GM23338 (cell line): ENCODE data around the gene INPP5A. TPM values are rescaled to one million over a fixed set of nuclear protein-coding genes. Genes with fewer than 3 reads are reported as not detected.

Source experiments
- ATAC-seq: fragments of 200-7000 bp; cut with Tn5 transposase; 3 replicates; pipeline ENCODE4 v1.9.1; 2020
- DNase-seq: peaks from one replicate; pipeline ENCODE4 v3.0.0-alpha.2; 2015; ENCODE audit warnings: low spot score
- H2AFZ ChIP-seq: fragments of 200-600 bp; sonication (generic); 2 replicates; pipeline ENCODE4 v1.8.0; 2016; ENCODE audit warnings: antibody characterized with exemption, mild to moderate bottlenecking, moderate library complexity
- H3F3A ChIP-seq: fragments of 200-600 bp; sonication (generic); replicated peaks from 2 replicates; pipeline ENCODE4 v1.8.0; 2017; ENCODE audit warnings: antibody characterized with exemption, mixed run types, low read depth
- H3K27ac ChIP-seq: fragments of 200-600 bp; sonication (generic); 2 replicates; pipeline ENCODE4 v1.6.1; 2016; ENCODE audit warnings: low read depth
- H3K27me3 ChIP-seq: fragments of 200-600 bp; sonication (generic); 2 replicates; pipeline ENCODE4 v1.8.0; 2016; ENCODE audit warnings: mild to moderate bottlenecking, mixed run types, moderate library complexity; ENCODE audit not compliant: insufficient read depth
- H3K36me3 ChIP-seq: fragments of 200-600 bp; sonication (generic); 2 replicates; pipeline ENCODE4 v1.8.0; 2016; ENCODE audit warnings: mild to moderate bottlenecking; ENCODE audit not compliant: insufficient read depth
- H3K4me1 ChIP-seq: fragments of 200-600 bp; sonication (generic); 2 replicates; pipeline ENCODE4 v1.8.0; 2016; ENCODE audit warnings: mild to moderate bottlenecking, moderate library complexity; ENCODE audit not compliant: insufficient read depth
- H3K4me2 ChIP-seq: fragments of 200-600 bp; sonication (generic); 2 replicates; pipeline ENCODE4 v1.7.1; 2017; ENCODE audit warnings: mixed run types
- H3K4me3 ChIP-seq: fragments of 200-600 bp; sonication (generic); 2 replicates; pipeline ENCODE4 v1.6.1; 2016; ENCODE audit warnings: mixed run types
- H3K79me2 ChIP-seq: fragments of 200-600 bp; sonication (generic); replicated peaks from 2 replicates; pipeline ENCODE4 v1.8.0; 2017; ENCODE audit warnings: mild to moderate bottlenecking; ENCODE audit not compliant: insufficient read depth
- H3K9me2 ChIP-seq: fragments of 200-600 bp; sonication (generic); 2 replicates; pipeline ENCODE4 v1.8.0; 2017; ENCODE audit not compliant: insufficient read depth
- H4K20me1 ChIP-seq: fragments of 200-600 bp; sonication (generic); replicated peaks from 2 replicates; pipeline ENCODE4 v1.8.0; 2017; ENCODE audit warnings: mild to moderate bottlenecking; ENCODE audit not compliant: insufficient read depth
- H3K27ac Mint-ChIP-seq: 2 replicates; pipeline ENCODE4 v1.8.0; 2020; ENCODE audit warnings: inconsistent platforms, mild to moderate bottlenecking, moderate library complexity, mixed read lengths
- H3K27me3 Mint-ChIP-seq: 3 replicates; pipeline ENCODE4 v1.8.0; 2022; ENCODE audit warnings: low read depth, mild to moderate bottlenecking, moderate library complexity, mixed read lengths, inconsistent platforms; ENCODE audit not compliant: insufficient read depth, poor library complexity
- H3K36me3 Mint-ChIP-seq: 3 replicates; pipeline ENCODE4 v1.8.0; 2021; ENCODE audit warnings: low read depth, mild to moderate bottlenecking, inconsistent platforms, moderate library complexity, mixed read lengths
- H3K4me1 Mint-ChIP-seq: 3 replicates; pipeline ENCODE4 v1.8.0; 2020; ENCODE audit warnings: mild to moderate bottlenecking, inconsistent platforms, mixed read lengths
- H3K4me3 Mint-ChIP-seq: 3 replicates; pipeline ENCODE4 v1.8.0; 2021; ENCODE audit warnings: moderate library complexity, mild to moderate bottlenecking, inconsistent platforms, mixed read lengths
- H3K9me3 Mint-ChIP-seq: 3 replicates; pipeline ENCODE4 v1.8.0; 2020; ENCODE audit warnings: moderate library complexity, mild to moderate bottlenecking, inconsistent platforms, mixed read lengths
- CREB1 ChIP-seq: fragments of 250-450 bp; sonication (Bioruptor Pico); IDR thresholded peaks from 2 replicates; pipeline ENCODE4 v1.5.0; 2020; ENCODE audit warnings: low read depth, mild to moderate bottlenecking, moderate library complexity
- CTCF ChIP-seq, 2 experiments: fragments of 200-600 bp in 1 of 2; sonication (generic) in 1 of 2; conservative IDR thresholded peaks; 2 replicates each; pipeline versions ENCODE4 v1.5.1 to v1.6.1; 2016 to 2017; ENCODE audit warnings: antibody characterized with exemption in 2 of 2, low read depth in 2 of 2, mild to moderate bottlenecking in 2 of 2, moderate library complexity in 1 of 2
- EZH2 ChIP-seq: fragments of 200-600 bp; sonication (generic); IDR thresholded peaks from one replicate; pipeline ENCODE4 v1.8.0; 2017; ENCODE audit warnings: antibody characterized with exemption, mild to moderate bottlenecking, low read depth; ENCODE audit not compliant: unreplicated experiment
- EZH2phosphoT487 ChIP-seq: fragments of 200-600 bp; sonication (generic); IDR thresholded peaks from one replicate; pipeline ENCODE4 v1.8.1; 2018; ENCODE audit warnings: antibody characterized with exemption; ENCODE audit not compliant: unreplicated experiment
- NANOG ChIP-seq: IDR thresholded peaks from 2 replicates; pipeline ENCODE4 v1.6.1; 2016; ENCODE audit warnings: antibody characterized with exemption, borderline replicate concordance
- POLR2AphosphoS5 ChIP-seq: IDR thresholded peaks from 2 replicates; pipeline ENCODE4 v1.6.1; 2016; ENCODE audit warnings: antibody characterized with exemption, low read depth
- REST ChIP-seq: IDR thresholded peaks from one replicate; pipeline ENCODE4 v1.6.1; 2018; ENCODE audit warnings: antibody characterized with exemption; ENCODE audit not compliant: unreplicated experiment
- STAT1 ChIP-seq: IDR thresholded peaks from one replicate; pipeline ENCODE4 v1.6.1; 2016; ENCODE audit warnings: antibody characterized with exemption; ENCODE audit not compliant: unreplicated experiment
- ZNF114 ChIP-seq: fragments of 250-450 bp; sonication (Bioruptor Pico); IDR thresholded peaks from 2 replicates; pipeline ENCODE4 v1.5.0; 2020; ENCODE audit warnings: mild to moderate bottlenecking, moderate library complexity
- polyA plus RNA-seq: library from polyadenylated mRNA; unstranded; fragments of >200 nt; fragmentation: Nextera tagmentation; extraction: Ambion mirVana; gene quantifications from 2 replicates; pipeline ENCODE4 v1.2.1, GENCODE V29; 2016
- total RNA-seq: library from RNA; depleted of rRNA; stranded (reverse); fragments of >200 nt; shearing (Covaris generic); gene quantifications from 2 replicates; pipeline ENCODE4 v1.2.3, GENCODE V29; 2014

The INPP5A gene
- total and polyA plus RNA-seq, 2 experiments from 2014 or later, result 5.9 to 40.6 TPM

- H3F3A ChIP-seq, result no peaks in the 10 kb centered on the region
- no peaks in the 10 kb centered on the region for H3K27me3 ChIP-seq
- H3K36me3 ChIP-seq, result no peaks in the 10 kb centered on the region
- no peak overlapping the region for H3K4me3 ChIP-seq
- no peak for TF ChIP-seq NANOG
- H3K4me2 ChIP-seq, result no peak overlapping the region
- no peak for DNase-seq
- 0 out of 3 replicates have a peak, but pooled peaks cover 3% of the 10 kb centered on the region for H3K4me1 Mint-ChIP-seq
- peaks cover 6% of the 10 kb centered on the region for H3K27me3 Mint-ChIP-seq
- H3K79me2 ChIP-seq, result no peaks in the 10 kb centered on the region
- no peak overlapping the region for H2AFZ ChIP-seq
- no peaks in the 10 kb centered on the region for H3K4me1 ChIP-seq
- no peak for ATAC-seq
- no peak overlapping the region for H3K4me3 Mint-ChIP-seq
- H3K27ac Mint-ChIP-seq, result no peak overlapping the region
- H3K36me3 Mint-ChIP-seq, result no peaks in the 10 kb centered on the region
- no peak overlapping the region for H3K27ac ChIP-seq
- no peaks in the 10 kb centered on the region for H3K9me2 ChIP-seq
- peaks cover 2% of the 10 kb centered on the region; the same call in 1 of the 3 replicates for H3K9me3 Mint-ChIP-seq
- H4K20me1 ChIP-seq, result no peaks in the 10 kb centered on the region
Measured at GRCh38 chr10:132814469-132814856, 276.9 kb downstream of the INPP5A start.

GRCh38 chr10:132815168-132815857 is 277.7 kb downstream of the INPP5A start:
- Histone ChIP-seq H3K36me3 (no peaks in the 10 kb centered on the region), H3F3A (no peaks in the 10 kb centered on the region), H3K9me2 (no peaks in the 10 kb centered on the region), H4K20me1 (no peaks in the 10 kb centered on the region), H3K4me3 (no peak overlapping the region), H2AFZ (no peak overlapping the region), H3K27me3 (no peaks in the 10 kb centered on the region), H3K79me2 (no peaks in the 10 kb centered on the region), H3K4me2 (no peak overlapping the region), H3K27ac (no peak overlapping the region), H3K4me1 (no peaks in the 10 kb centered on the region)
- no peak for TF ChIP-seq CTCF (conservative IDR thresholded peaks at IDR 0.05; ENCODE audit: low read depth in 2 of 2)
- H3K4me1 Mint-ChIP-seq, result peaks cover 3% of the 10 kb centered on the region; the same call in 1 of the 3 replicates
- peaks cover 5% of the 10 kb centered on the region for H3K36me3 Mint-ChIP-seq
- peaks cover 2% of the 10 kb centered on the region; the same call in 2 of the 3 replicates for H3K9me3 Mint-ChIP-seq
- no peak overlapping the region for H3K27ac Mint-ChIP-seq
- ATAC-seq, result no peak
- H3K27me3 Mint-ChIP-seq, result peaks cover 4% of the 10 kb centered on the region
- H3K4me3 Mint-ChIP-seq, result no peak overlapping the region
- no peak for DNase-seq

- H3K4me1 Mint-ChIP-seq, result peaks cover 3% of the 10 kb centered on the region; the same call in 1 of the 3 replicates
- no peak overlapping the region for H3K4me3 Mint-ChIP-seq
- DNase-seq, result no peak
- H3K27me3 Mint-ChIP-seq, result peaks cover 3% of the 10 kb centered on the region
- H2AFZ ChIP-seq, result no peak overlapping the region
- H3K4me3 ChIP-seq, result no peak overlapping the region
- H3K27ac ChIP-seq, result no peak overlapping the region
- H3K4me1 ChIP-seq, result no peaks in the 10 kb centered on the region
- H4K20me1 ChIP-seq, result no peaks in the 10 kb centered on the region
- no peaks in the 10 kb centered on the region for H3K27me3 ChIP-seq
- H3K79me2 ChIP-seq, result no peaks in the 10 kb centered on the region
- peaks cover 5% of the 10 kb centered on the region for H3K36me3 Mint-ChIP-seq
- no peaks in the 10 kb centered on the region for H3K36me3 ChIP-seq
- H3K27ac Mint-ChIP-seq, result no peak overlapping the region
- no peak for ATAC-seq
- H3K9me2 ChIP-seq, result no peaks in the 10 kb centered on the region
- peaks cover 2% of the 10 kb centered on the region; the same call in 2 of the 3 replicates for H3K9me3 Mint-ChIP-seq
- H3K4me2 ChIP-seq, result no peak overlapping the region
- no peaks in the 10 kb centered on the region for H3F3A ChIP-seq
- TF ChIP-seq CREB1 (CRISPR knock-in tag) (no peak), STAT1 (no peak), REST (no peak), EZH2 (no peak), EZH2phosphoT487 (no peak), ZNF114 (no peak), POLR2AphosphoS5 (no peak), CTCF (conservative IDR thresholded peaks at IDR 0.05; ENCODE audit: low read depth in 2 of 2) (no peak)
Measured at GRCh38 chr10:132816718-132817117, 279.1 kb downstream of the INPP5A start.
